GM18907 (cell line): ENCODE results near the gene COBLL1.

Experiments used
- ATAC-seq: cut with Tn5 transposase; IDR thresholded peaks from one replicate; pipeline ENCODE4 v1.9.1; 2021; ENCODE audit warnings: mild to moderate bottlenecking, moderate library complexity; ENCODE audit not compliant: unreplicated experiment

The COBLL1 gene

DNA sequence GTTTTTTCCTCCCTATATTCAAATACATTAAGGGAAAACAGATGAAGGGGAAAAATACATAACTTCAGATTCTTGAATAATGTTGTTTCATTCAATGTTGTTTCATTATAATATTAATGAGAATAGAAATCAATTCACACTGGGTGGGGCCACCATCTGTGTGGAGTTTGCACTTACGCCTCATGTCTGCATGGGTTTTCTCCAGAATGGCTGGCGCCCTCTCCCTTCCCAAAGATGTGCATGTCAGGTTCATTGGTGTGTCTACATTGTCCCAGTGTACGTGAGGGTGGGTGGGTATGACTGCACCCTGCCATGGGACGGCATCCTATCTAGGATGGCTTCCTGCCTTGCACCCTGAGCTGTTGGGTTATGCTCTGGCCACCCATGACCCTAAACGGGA is 51.7 kb downstream of the COBLL1 start:
- ATAC-seq, result no peak

DNA sequence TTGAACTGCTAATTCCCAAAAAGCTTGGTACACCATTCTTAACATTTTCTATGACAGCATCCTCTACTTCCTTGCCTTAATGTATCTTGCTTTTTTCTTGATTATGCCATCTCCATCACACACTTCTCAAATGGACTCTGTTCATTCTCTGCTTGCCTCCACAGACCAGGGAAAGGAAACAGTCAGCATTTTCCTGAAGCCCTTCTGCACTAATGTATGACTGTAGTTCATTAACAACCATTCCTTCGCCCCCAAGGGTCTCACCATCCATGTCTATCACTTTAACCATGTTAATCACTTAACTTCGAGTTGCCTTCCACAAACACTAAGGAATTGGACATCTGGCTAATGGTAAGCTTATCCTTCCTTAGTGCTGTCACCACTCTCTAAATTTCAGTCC is 54.8 kb downstream of the COBLL1 start:
- ATAC-seq, result no peak

DNA sequence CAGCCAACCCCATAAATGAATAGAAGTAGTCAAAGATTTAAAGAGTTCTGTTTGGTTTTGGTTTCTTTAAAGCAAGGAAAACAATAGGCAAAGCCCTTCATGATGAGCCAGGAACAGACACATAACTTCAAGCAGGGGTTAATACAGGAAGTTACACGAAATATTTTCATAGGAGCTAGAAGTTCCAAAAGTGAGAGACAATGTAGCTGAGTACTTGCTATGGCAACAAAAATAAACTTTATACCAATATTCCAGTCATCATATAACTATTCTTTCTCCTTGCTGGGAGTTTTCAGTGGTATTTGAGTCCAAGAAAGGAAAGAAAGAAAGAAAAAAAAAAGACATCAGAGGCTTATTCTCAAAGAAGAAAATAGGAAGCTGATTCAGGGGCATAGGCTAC is 56.2 kb downstream of the COBLL1 start:
- no peak for ATAC-seq

GRCh38 chr2:164784376-164784775 is 57.2 kb downstream of the COBLL1 start:
- ATAC-seq, result no peak

- no peak for ATAC-seq
Observed at GRCh38 chr2:164782323-164782722, 59.3 kb downstream of the COBLL1 start.

DNA sequence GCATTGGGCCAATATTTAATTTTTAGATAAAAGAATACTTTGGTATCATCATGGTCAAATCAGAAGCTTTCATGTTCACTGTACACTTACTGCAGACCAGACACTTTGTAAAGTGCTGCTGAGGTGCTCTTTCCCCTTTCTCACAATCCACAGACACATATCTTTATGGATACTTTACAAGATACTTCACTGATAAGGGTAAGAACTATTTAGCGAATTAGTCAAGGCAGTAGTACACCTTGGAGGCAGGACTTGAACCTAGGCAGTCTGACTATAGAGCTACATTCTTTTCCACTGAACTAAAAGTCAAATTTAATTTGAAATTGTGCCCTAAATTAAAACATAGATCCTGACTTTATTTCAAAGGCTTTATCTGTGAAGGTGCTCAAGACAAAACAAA is 60.2 kb downstream of the COBLL1 start:
- no peak for ATAC-seq

- ATAC-seq, result no peak
Observed at GRCh38 chr2:164780611-164781178, 60.9 kb downstream of the COBLL1 start.

GRCh38 chr2:164779383-164780057 is 62.1 kb downstream of the COBLL1 start:
- no peak for ATAC-seq

DNA sequence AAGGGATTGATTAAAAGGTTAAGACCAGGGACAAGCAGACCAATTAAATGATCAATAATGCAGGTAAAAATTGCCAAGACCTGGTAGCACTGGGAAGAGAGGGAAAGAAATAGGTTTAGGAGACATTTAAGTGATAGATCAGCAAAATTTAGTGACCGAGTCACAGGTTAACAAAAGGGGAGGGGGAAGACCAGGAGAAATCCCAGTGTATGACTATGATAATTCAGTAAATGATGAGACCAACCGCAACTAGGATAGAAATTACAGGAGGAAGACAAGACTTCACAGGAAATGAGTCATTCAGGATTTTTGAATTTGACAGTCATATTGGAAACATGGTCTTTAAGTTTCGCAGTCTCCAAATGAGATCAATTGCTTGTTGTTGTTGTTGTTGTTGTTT is 62.9 kb downstream of the COBLL1 start:
- ATAC-seq, result no peak

GRCh38 chr2:164777847-164778461 is 63.7 kb downstream of the COBLL1 start:
- no peak for ATAC-seq

GRCh38 chr2:164773635-164774034 is 68.0 kb downstream of the COBLL1 start:
- no peak for ATAC-seq

- ATAC-seq, result no peak
Observed at GRCh38 chr2:164773091-164773490, 68.5 kb downstream of the COBLL1 start.

DNA sequence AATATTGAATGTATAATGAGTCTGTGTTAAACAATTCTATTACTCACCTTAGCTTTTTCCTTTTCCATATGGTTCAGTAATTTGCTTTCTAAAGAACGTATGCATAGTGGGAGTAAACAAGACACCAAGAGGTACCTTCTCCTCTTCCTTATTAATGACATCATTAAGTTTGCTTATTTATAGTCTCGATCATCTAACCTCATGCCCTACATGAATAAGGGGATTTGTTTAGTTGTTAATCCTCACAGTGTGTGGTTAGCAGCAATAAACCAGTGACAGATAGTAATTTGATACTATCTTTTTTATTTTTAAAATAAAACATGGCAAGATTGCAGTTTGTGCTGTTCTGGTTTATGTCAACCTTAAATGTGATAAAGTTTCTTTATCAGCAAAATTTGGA is 69.7 kb downstream of the COBLL1 start:
- ATAC-seq, result no peak

GRCh38 chr2:164770421-164770916 is 71.2 kb downstream of the COBLL1 start:
- no peak for ATAC-seq

- no peak for ATAC-seq
Observed at GRCh38 chr2:164766954-164767320, 74.7 kb downstream of the COBLL1 start.

DNA sequence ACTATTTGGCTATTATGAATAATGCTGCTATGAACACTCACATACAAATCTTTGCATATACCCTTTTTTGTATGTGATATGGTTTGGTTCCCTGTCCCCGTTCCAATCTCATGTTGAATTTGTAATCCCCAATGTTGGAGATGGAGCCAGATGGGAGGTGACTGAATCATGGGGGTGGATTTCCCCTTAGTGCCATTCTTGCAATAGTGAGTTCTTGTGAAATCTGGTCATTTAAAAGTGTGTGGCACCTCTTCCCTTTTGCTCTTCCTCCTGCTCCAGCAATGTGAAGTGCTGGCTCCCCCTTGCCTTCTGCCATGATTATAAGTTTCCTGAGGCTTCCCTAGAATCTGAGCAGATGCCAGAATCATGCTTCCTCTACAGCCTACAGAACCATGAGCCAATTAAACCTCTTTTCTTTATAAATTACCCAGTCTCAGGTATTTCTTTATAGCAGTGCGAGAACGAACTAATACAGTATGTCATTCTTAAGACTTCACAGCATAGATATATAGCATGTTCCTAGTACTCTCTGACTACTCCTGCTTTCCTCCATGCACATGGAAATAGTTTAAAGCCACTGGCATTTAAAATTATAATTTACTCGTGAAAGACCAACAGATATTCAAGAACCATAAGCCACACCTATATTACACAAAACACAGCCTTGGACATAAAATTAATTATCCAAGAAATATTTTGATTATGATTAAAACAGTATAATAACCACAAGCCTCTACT is 75.2 kb downstream of the COBLL1 start:
- ATAC-seq, result no peak

- ATAC-seq, result no peak
Observed at GRCh38 chr2:164764996-164765395, 76.6 kb downstream of the COBLL1 start.

DNA sequence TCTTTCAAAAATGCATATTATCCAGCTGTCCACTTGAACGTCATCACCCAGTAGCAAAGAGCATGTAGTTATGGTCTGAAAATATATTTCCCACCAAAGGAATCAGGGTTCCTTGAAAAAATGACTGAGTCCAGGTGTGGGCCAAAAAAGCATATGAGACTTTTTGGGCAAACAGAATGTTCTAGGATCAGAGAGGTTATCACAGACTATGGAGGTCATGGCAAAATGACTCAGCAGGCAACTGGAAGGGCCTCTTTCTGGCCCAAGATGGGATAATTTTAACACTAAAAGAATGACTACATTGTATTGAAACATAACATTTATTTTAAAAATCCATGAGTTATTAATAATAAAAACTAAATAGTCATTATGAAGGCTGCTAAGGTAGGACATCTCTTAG is 77.1 kb downstream of the COBLL1 start:
- no peak for ATAC-seq

- ATAC-seq, result no peak
Observed at GRCh38 chr2:164763431-164763830, 78.2 kb downstream of the COBLL1 start.

DNA sequence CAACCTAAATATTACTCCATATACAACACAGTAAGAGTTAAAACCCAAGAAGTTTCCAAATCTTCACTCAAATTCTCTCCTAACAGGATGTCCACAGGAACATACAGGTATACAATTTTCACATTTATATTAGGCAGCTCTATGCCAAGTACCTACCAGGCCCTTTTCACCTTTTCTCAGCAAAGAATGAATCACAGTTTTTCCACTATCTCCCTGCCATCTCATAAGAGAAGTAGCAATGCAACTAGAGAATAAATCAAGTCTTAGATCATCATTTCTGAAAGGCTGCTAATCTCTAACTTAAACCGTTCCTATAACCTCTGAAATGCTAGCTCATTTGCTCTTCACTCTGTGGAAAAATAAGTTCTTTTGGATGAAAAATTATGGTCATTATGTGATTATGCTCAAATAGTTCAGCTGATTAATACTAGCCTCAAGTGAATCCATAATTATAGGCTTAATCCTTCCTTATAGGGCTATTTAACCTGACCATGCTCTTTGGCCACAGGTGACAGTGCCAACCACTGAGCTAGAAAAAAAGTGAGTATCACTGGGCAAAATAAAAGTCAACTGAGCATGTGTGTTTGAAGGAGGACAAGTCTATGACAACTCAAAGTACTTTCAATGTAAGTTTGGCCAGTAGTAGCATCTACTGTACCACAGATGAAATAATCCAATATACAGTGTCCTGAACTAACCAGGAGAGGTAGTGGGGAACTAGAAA is 79.7 kb downstream of the COBLL1 start:
- ATAC-seq, result peak; percentile 21

DNA sequence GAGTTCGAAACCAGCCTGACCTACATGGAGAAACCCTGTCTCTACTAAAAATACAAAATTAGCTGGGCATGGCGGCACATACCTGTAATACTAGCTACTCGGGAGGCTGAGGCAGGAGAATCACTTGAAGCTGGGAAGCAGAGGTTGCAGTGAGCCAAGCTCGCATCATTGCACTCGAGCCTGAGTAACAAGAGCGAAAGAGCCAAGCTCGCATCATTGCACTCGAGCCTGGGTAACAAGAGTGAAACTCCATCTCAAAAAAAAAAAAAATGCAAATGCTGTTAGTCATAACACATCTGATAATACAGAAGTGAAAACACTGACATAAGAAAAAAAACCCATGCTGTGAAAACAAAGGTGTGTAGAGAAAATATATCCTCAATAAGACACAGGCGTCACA is 80.4 kb downstream of the COBLL1 start:
- ATAC-seq, result peak; percentile 100
